H1 (cell line): Measurements from ENCODE around the gene PNMA8B. TPM values are rescaled to one million over a fixed set of nuclear protein-coding genes. Genes with fewer than 3 reads are reported as not detected.

Experiments
- ATF2 ChIP-seq: IDR thresholded peaks from 2 replicates; pipeline ENCODE4 v1.6.1; 2012; ENCODE audit warnings: low read length, inconsistent platforms
- BACH1 ChIP-seq: IDR thresholded peaks from 2 replicates; pipeline ENCODE4 v1.6.1; 2012; ENCODE audit warnings: low read length, improper control_type of control experiment
- CBX8 ChIP-seq: fragments of 300-800, 300-1000 bp; sonication (generic); IDR thresholded peaks from 2 replicates; pipeline ENCODE4 v1.7.1; 2016; ENCODE audit warnings: low read depth, low read length, borderline replicate concordance
- CHD2 ChIP-seq: IDR thresholded peaks from 2 replicates; pipeline ENCODE4 v1.6.1; 2012; ENCODE audit warnings: low read length, improper control_type of control experiment
- CREB1 ChIP-seq: IDR thresholded peaks from 2 replicates; pipeline ENCODE4 v1.6.1; 2012; ENCODE audit warnings: inconsistent platforms
- E2F6 ChIP-seq: IDR thresholded peaks from 2 replicates; pipeline ENCODE4 v1.6.1; 2012; ENCODE audit warnings: inconsistent platforms
- EGR1 ChIP-seq: IDR thresholded peaks from 2 replicates; pipeline ENCODE4 v1.6.1; 2011; ENCODE audit warnings: low read depth, low read length, borderline replicate concordance
- HDAC2 ChIP-seq, 2 experiments: fragments of 300-600 bp in 1 of 2; sonication (generic) in 1 of 2; IDR thresholded peaks; 2 replicates each; pipeline ENCODE4 v1.6.1; 2011 to 2012; ENCODE audit warnings: low read depth in 2 of 2, low read length in 2 of 2, mild to moderate bottlenecking in 2 of 2, moderate library complexity in 2 of 2, borderline replicate concordance in 1 of 2, inconsistent platforms in 1 of 2
- JUN ChIP-seq: IDR thresholded peaks from 2 replicates; pipeline ENCODE4 v1.6.1; 2011; ENCODE audit warnings: low read depth, mild to moderate bottlenecking, improper control_type of control experiment, low read length
- JUND ChIP-seq: IDR thresholded peaks from 2 replicates; pipeline ENCODE4 v1.6.1; 2011; ENCODE audit warnings: mild to moderate bottlenecking, improper control_type of control experiment, low read length
- KDM4A ChIP-seq: IDR thresholded peaks from one replicate; pipeline ENCODE4 v1.7.1; 2012; ENCODE audit warnings: low read depth, mild to moderate bottlenecking, moderate library complexity, low read length, inconsistent platforms; ENCODE audit not compliant: severe bottlenecking
- KDM5A ChIP-seq: fragments of 200-600 bp; IDR thresholded peaks from 2 replicates; pipeline ENCODE4 v1.7.1; 2012; ENCODE audit warnings: mild to moderate bottlenecking, low read length, inconsistent platforms, mixed read lengths
- NRF1 ChIP-seq: IDR thresholded peaks from 2 replicates; pipeline ENCODE4 v1.6.1; 2011; ENCODE audit warnings: mild to moderate bottlenecking, low read depth, low read length, improper control_type of control experiment
- PHF8 ChIP-seq: fragments of 200-600 bp; sonication (generic); conservative IDR thresholded peaks from 2 replicates; pipeline ENCODE4 v1.7.1; 2012; ENCODE audit warnings: low read depth, mild to moderate bottlenecking, inconsistent platforms, low read length, moderate library complexity
- POLR2A ChIP-seq, 2 experiments: IDR thresholded peaks; 1 replicate in 1 of 2; 2 replicates in 1 of 2; pipeline ENCODE4 v1.6.1; 2011; ENCODE audit warnings: low read depth in 2 of 2, low read length in 2 of 2, mild to moderate bottlenecking in 2 of 2; ENCODE audit errors: control extremely low read depth in 1 of 2
- POLR2AphosphoS5 ChIP-seq: IDR thresholded peaks from 2 replicates; pipeline ENCODE4 v1.6.1; 2011; ENCODE audit warnings: low read depth, low read length
- SIN3A ChIP-seq, 2 experiments: IDR thresholded peaks in 1 of 2; conservative IDR thresholded peaks in 1 of 2; 2 replicates each; pipeline ENCODE4 v1.6.1; 2011 to 2012; ENCODE audit warnings: low read length in 2 of 2, improper control_type of control experiment in 1 of 2, low read depth in 1 of 2, mild to moderate bottlenecking in 1 of 2
- SIRT6 ChIP-seq: IDR thresholded peaks from one replicate; pipeline ENCODE4 v1.7.1; 2012; ENCODE audit warnings: low read length, inconsistent platforms
- SIX5 ChIP-seq: IDR thresholded peaks from 2 replicates; pipeline ENCODE4 v1.6.1; 2011; ENCODE audit warnings: mild to moderate bottlenecking, low read depth, low read length
- SRF ChIP-seq: IDR thresholded peaks from 2 replicates; pipeline ENCODE4 v1.6.1; 2011; ENCODE audit warnings: mild to moderate bottlenecking, low read depth, low read length, moderate library complexity
- TAF7 ChIP-seq: optimal IDR thresholded peaks from 2 replicates; pipeline ENCODE3; 2011; ENCODE audit warnings: low read depth, mild to moderate bottlenecking, inconsistent platforms, low read length, moderate library complexity, borderline replicate concordance
- TEAD4 ChIP-seq: IDR thresholded peaks from 2 replicates; pipeline ENCODE4 v1.6.1; 2012; ENCODE audit warnings: low read depth, low read length, inconsistent platforms, mixed read lengths
- polyA plus RNA-seq, 7 experiments: library from polyadenylated mRNA; depleted of rRNA in 3 of 7; stranded (reverse) in 5 of 7; unstranded in 2 of 7; fragments of >200 nt in 5 of 7; fragments of 200-250 nt in 2 of 7; gene quantifications; 1 replicate in 5 of 7; 2 replicates in 1 of 7; 4 replicates in 1 of 7; pipeline versions ENCODE4 v1.2.1 to v1.2.3, GENCODE V29; 2011 to 2013; ENCODE audit warnings: missing spikeins in 2 of 7, mixed read lengths in 2 of 7
- total RNA-seq: library from RNA; stranded (reverse); fragmentation: NEBNext Ultra II Directional; extraction: Animal tissue kit (Norgen Biotek cat#: 25700); gene quantifications from 2 replicates; pipeline ENCODE4 v1.2.1, GENCODE V29; 2021
- TF ChIP-seq, protein P1 (sequence below): IDR thresholded peaks from 2 replicates; pipeline ENCODE4 v1.6.1; 2012; ENCODE audit warnings: inconsistent platforms

Gene PNMA8B
- total and polyA plus RNA-seq, 2 of the 8 experiments (the other 6 are each of a cell fraction or from before 2014, with no cell fraction given), result 0.48 to 1.4 TPM

- peak; percentile 89 for TF ChIP-seq CREB1
- TF ChIP-seq, protein P1, sequence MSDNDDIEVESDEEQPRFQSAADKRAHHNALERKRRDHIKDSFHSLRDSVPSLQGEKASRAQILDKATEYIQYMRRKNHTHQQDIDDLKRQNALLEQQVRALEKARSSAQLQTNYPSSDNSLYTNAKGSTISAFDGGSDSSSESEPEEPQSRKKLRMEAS, result peak; percentile 68
- peak; percentile 93 for TF ChIP-seq EGR1
- TF ChIP-seq KDM5A, result 0 out of 2 replicates have a peak, but pooled peaks have one; percentile 47
- no peak for TF ChIP-seq POLR2AphosphoS5
- no peak for TF ChIP-seq ATF2
- peak in 1 of 2 experiments; percentile 59; a peak in 2 of 3 replicates for TF ChIP-seq POLR2A (IDR thresholded peaks at IDR 0.05; ENCODE audit: control extremely low read depth in 1 of 2, low read depth in 2 of 2, low read length in 2 of 2)
- no peak for TF ChIP-seq BACH1
- TF ChIP-seq CHD2, result no peak
- TF ChIP-seq NRF1, result peak; percentile 93
- no peak for TF ChIP-seq JUND
- TF ChIP-seq PHF8, result peak; percentile 76
- TF ChIP-seq JUN, result no peak
- TF ChIP-seq E2F6, result peak; percentile 89
- TF ChIP-seq TAF7, result peak; percentile 37
- no peak for TF ChIP-seq TEAD4
- TF ChIP-seq SIRT6, result no peak
- TF ChIP-seq SRF, result peak; percentile 31; the same call in 1 of the 2 replicates
- TF ChIP-seq CBX8, result no peak
- peak; percentile 75 for TF ChIP-seq KDM4A
- TF ChIP-seq SIX5, result no peak
- TF ChIP-seq HDAC2 (IDR thresholded peaks at IDR 0.05; ENCODE audit: borderline replicate concordance in 1 of 2, low read depth in 2 of 2, low read length in 2 of 2), result 0 out of 4 replicates have a peak, but pooled peaks of 1 of the 2 experiments have one; percentile 58
- no peak; a peak in 2 of 4 replicates for TF ChIP-seq SIN3A (conservative IDR thresholded peaks at IDR 0.05 in 1 of 2, IDR thresholded peaks at IDR 0.05 in 1 of 2; ENCODE audit: low read depth in 1 of 2, low read length in 2 of 2)
Observed at GRCh38 chr19:46471116-46471733, 24.4 kb downstream of the PNMA8B start, which contains the start of gene PNMA8A (continued).
